Measurements from ENCODE around the gene MRPS30.
"Not testable (repeated sequence)": the region's sequence is repeated elsewhere in the genome, so short reads cannot be mapped to it uniquely, and the experiment has no call there.

Gene MRPS30

DNA sequence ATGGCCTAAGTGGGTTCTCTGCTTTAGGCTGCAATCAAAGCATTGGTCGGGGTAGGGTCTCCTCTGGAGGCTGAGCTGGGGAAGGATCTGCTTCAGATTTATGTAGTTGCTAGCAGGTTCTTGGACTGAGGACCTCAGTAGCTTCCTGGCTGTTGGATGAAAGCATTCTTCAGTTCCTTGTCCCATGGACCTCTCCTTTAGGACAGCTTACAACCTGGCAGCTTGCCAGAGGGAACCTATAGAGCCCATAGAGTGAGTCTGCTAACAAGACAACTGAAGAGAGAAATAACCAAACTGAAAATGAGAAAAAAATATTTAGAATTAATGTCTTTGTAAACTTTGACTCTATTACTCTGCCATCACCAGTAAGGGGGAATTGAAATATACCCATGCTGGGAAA lies 12.4 kb downstream of the MRPS30 start:
- DNase-seq: peak in 1 of 4 experiments; percentile 11

GRCh38 chr5:44824662-44825061 lies 15.9 kb downstream of the MRPS30 start:
- not testable (repeated sequence) for DNase-seq

DNA sequence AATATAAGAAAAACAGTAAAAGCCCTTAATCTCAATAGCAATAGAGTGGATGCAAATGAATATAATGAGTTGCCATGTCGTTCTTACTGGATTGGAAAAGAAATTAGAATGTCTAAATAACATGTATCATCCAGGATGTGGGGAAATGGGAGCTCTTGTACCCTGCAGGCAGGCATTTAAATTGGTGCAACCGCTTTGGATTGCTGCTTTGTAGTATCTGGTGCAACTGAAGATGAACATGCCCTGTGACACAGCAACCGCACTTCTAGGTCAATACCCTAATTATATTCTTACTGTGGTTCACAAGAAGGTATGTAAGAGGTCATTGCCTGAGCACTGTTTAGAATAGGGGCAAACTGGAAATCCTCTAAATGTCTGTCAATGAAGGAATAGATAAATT lies 18.9 kb downstream of the MRPS30 start:
- DNase-seq: no peak

GRCh38 chr5:44828719-44829118 lies 20.0 kb downstream of the MRPS30 start:
- DNase-seq: no peak

- DNase-seq: no peak
Measured at GRCh38 chr5:44830951-44831350, 22.2 kb downstream of the MRPS30 start.

DNA sequence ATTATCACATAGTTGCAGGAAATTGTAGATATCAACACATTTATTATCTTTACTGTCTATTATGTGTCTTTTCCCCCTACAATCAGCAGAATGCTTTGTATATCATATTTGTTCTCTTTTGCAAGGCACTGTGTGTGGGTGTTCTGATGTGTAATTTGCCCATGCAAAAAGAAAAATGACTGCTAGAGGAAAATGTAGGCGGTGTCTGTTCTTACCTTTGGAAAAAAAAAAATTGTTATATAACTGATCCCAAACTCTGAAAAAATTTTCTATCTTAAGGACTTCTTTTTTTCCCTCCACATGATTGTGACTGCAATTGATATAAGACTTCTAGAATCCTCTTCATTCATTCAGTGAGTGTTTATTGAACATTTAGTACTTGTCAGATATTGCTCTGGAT lies 24.5 kb downstream of the MRPS30 start:
- peak; percentile 4 to 43 (median 22) for DNase-seq

GRCh38 chr5:44835693-44836092 lies 26.9 kb downstream of the MRPS30 start:
- DNase-seq: no peak

GRCh38 chr5:44839018-44839681 lies 30.4 kb downstream of the MRPS30 start:
- DNase-seq: no peak

DNA sequence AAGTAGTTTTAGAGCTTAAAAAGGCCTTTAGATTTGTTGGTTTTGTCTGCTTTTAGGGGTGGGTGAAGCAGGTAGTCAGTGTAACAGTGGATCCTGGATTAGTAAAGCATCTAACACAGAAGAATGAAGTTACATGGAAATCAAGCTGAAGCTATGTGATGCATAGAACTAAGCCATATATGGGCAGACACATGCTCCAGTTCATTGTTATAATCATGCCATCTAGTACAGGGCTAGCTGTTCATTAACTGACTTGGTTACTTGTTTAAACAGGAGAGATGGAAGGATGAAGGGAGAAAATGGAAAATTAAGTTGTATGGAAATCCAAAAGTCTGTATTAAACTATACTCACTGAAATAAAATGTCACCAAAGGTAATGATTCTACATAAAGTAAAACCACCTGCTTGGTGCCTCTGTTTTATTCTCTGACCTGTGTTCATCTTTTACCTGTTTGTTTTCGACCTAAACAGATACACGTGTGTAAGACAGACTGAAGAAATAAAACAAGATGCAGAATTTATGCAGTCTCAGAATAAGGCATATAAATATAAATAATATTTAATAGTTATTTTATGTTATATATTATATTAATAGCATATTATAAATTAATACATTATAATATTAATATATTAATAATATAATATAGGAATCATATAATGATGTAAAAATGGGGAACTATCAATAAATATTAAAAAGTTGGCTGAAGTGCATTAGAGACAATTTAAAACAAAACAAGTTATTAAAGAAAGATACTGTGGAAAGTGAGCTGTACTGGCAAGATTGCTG lies 33.9 kb downstream of the MRPS30 start:
- DNase-seq: no peak

- no peak for DNase-seq
Measured at GRCh38 chr5:44844744-44845143, 36.0 kb downstream of the MRPS30 start.

GRCh38 chr5:44845777-44846176 lies 37.0 kb downstream of the MRPS30 start:
- DNase-seq: no peak

DNA sequence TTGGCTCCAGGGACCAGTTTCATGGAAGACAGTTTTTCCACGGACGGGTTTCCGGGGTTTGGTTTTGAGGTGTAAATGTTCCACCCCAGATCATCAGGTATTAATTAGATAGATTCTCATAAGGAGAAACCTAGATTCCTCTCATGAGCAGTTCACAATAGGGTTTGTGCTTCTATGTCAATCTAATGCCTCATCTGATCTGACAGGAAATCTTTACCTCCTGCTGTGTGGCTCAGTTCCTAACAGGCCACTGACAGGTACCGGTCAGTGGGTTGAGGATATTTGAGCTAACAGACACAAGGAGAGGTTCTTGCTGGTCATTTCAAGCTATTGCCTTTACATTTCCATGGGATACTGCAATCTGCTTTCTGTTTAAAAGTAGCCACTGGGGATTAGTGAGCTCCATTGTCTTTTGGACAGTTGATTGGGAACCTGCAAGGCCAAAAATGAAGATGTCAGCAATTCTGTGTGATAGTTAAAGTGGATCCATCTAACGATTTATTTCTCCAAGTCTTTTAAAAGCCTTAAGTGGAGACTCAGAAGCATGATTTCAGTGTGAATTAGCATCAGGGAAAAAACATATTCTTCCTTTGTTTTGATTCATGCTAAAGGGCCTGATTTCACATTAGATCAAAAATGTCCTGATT lies 38.6 kb downstream of the MRPS30 start:
- no peak for DNase-seq

DNA sequence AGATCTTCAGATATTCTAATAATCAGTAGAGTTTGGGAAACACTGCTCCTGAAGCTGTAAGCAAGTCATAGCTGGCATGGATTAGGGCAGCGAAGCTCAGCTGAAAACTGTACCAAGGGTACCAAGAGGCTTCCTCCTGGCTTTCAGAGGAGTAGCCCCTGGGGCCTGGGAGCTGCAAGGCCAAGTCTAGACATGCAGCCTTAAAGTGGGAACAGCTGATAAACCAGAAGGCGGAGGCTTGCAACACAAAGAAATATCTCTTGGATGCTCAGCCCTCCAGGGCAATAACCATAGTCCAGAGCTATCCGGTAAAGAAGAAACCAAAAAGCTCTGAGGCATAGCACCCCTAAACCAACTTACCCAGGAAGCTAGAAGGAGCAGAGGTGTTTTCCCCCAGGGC lies 51.5 kb downstream of the MRPS30 start:
- DNase-seq: no peak

- DNase-seq: no peak
Measured at GRCh38 chr5:44862808-44863207, 54.1 kb downstream of the MRPS30 start.
